Fibroblast of lung (primary cell): ENCODE measurements around the gene TDG. TPM values are rescaled to one million over a fixed set of nuclear protein-coding genes. Genes with fewer than 3 reads are reported as not detected.

Experiments used
- DNase-seq, 2 donors: peaks; one replicate each; pipeline versions ENCODE4 v3.0.0 to v3.0.0-alpha.2; 2010; ENCODE audit warnings: low read depth in 2 of 2
- H2AFZ ChIP-seq: 2 replicates; pipeline ENCODE4 v1.5.1; 2012; ENCODE audit warnings: low read length, control low read depth, inconsistent platforms
- H3K27ac ChIP-seq: 2 replicates; pipeline ENCODE4 v1.5.1; 2011; ENCODE audit warnings: low read length, control low read depth; ENCODE audit not compliant: insufficient read depth
- H3K27me3 ChIP-seq: 2 replicates; pipeline ENCODE4 v1.5.1; 2011; ENCODE audit warnings: mild to moderate bottlenecking, low read length; ENCODE audit not compliant: control insufficient read depth, insufficient read depth
- H3K36me3 ChIP-seq: 2 replicates; pipeline ENCODE4 v1.5.1; 2011; ENCODE audit warnings: low read length; ENCODE audit not compliant: control insufficient read depth, insufficient read depth
- H3K4me1 ChIP-seq: 2 replicates; pipeline ENCODE4 v1.5.1; 2011; ENCODE audit warnings: low read length; ENCODE audit not compliant: control insufficient read depth, insufficient read depth; ENCODE audit errors: extremely low read depth
- H3K4me2 ChIP-seq: 2 replicates; pipeline ENCODE4 v1.5.1; 2011; ENCODE audit warnings: low read length, control low read depth; ENCODE audit not compliant: insufficient read depth; ENCODE audit errors: extremely low read depth
- H3K4me3 ChIP-seq, 4 experiments: fragments of 200-600 bp in 1 of 4; sonication (generic) in 1 of 4; replicated peaks in 1 of 4; 2 replicates each; pipeline ENCODE4 v1.5.1; 2011 to 2016; ENCODE audit warnings: low read length in 4 of 4, low read depth in 3 of 4, mild to moderate bottlenecking in 3 of 4, control low read depth in 2 of 4, inconsistent platforms in 1 of 4, mixed read lengths in 1 of 4; ENCODE audit not compliant: insufficient read depth in 1 of 4; ENCODE audit errors: control extremely low read depth in 1 of 4
- H3K79me2 ChIP-seq: 2 replicates; pipeline ENCODE4 v1.5.1; 2012; ENCODE audit warnings: mild to moderate bottlenecking, low read length, inconsistent platforms; ENCODE audit not compliant: control insufficient read depth, insufficient read depth
- H3K9ac ChIP-seq: 2 replicates; pipeline ENCODE4 v1.5.1; 2011; ENCODE audit warnings: mild to moderate bottlenecking, low read length, control low read depth; ENCODE audit not compliant: insufficient read depth
- H3K9me3 ChIP-seq: 2 replicates; pipeline ENCODE4 v1.5.1; 2012; ENCODE audit warnings: low read depth, low read length; ENCODE audit not compliant: control insufficient read depth, insufficient read depth
- H4K20me1 ChIP-seq: 2 replicates; pipeline ENCODE4 v1.5.1; 2011; ENCODE audit warnings: low read length; ENCODE audit not compliant: control insufficient read depth, insufficient read depth; ENCODE audit errors: extremely low read depth
- CTCF ChIP-seq, 2 donors: IDR thresholded peaks in 1 of 2; conservative IDR thresholded peaks in 1 of 2; 1 replicate in 1 of 2; 2 replicates in 1 of 2; pipeline ENCODE4 v1.5.1; 2011 to 2012; ENCODE audit warnings: low read length in 2 of 2, control low read depth in 1 of 2, inconsistent platforms in 1 of 2, low read depth in 1 of 2, mild to moderate bottlenecking in 1 of 2
- EZH2 ChIP-seq: IDR thresholded peaks from 2 replicates; pipeline ENCODE4 v1.5.1; 2012; ENCODE audit warnings: low read length, control low read depth, mild to moderate bottlenecking; ENCODE audit errors: missing control alignments
- polyA plus RNA-seq, 2 donors: library from polyadenylated mRNA; depleted of rRNA in 1 of 2; stranded (reverse) in 1 of 2; unstranded in 1 of 2; fragments of >200 nt; gene quantifications; 2 replicates each; pipeline ENCODE4 v1.2.1, GENCODE V29; 2011 to 2012; ENCODE audit warnings: missing spikeins in 1 of 2
- total RNA-seq: library from RNA; depleted of rRNA; stranded (reverse); fragments of >200 nt; gene quantifications from 2 replicates; pipeline ENCODE4 v1.2.1, GENCODE V29; 2014

TDG gene
- total and polyA plus RNA-seq, 2 donors (not counting 1 experiment from before 2014, with no cell fraction given), result 18.8 to 19.4 TPM

GRCh38 chr12:103955811-103956508, 9.7 kb upstream of the TDG start:
- H3K4me3 ChIP-seq, result peak overlapping the region; percentile 89 to 94 (median 90)
- H4K20me1 ChIP-seq, result no peaks in the 10 kb centered on the region
- H3K4me1 ChIP-seq, result peaks cover 3% of the 10 kb centered on the region
- H3K27ac ChIP-seq, result peak overlapping the region; percentile 93
- no peaks in the 10 kb centered on the region for H3K27me3 ChIP-seq
- H3K9ac ChIP-seq, result peak overlapping the region; percentile 84
- peaks cover 25% of the 10 kb centered on the region for H3K79me2 ChIP-seq
- DNase-seq, result peak in 1 of 2 donors; percentile 70
- peak overlapping the region; percentile 96 for H2AFZ ChIP-seq
- peak overlapping the region; percentile 100 for H3K4me2 ChIP-seq
- peaks cover 6% of the 10 kb centered on the region for H3K36me3 ChIP-seq
- no peaks in the 10 kb centered on the region for H3K9me3 ChIP-seq
- no peak for TF ChIP-seq CTCF (conservative IDR thresholded peaks at IDR 0.05 in 1 of 2, IDR thresholded peaks at IDR 0.05 in 1 of 2; ENCODE audit: low read depth in 1 of 2, low read length in 2 of 2)
- no peak for TF ChIP-seq EZH2

- peaks cover 3% of the 10 kb centered on the region for H3K4me1 ChIP-seq
- H3K4me2 ChIP-seq, result peak overlapping the region; percentile 100
- H3K79me2 ChIP-seq, result peaks cover 25% of the 10 kb centered on the region
- no peaks in the 10 kb centered on the region for H3K9me3 ChIP-seq
- peak overlapping the region; percentile 84 for H3K9ac ChIP-seq
- H4K20me1 ChIP-seq, result no peaks in the 10 kb centered on the region
- H3K36me3 ChIP-seq, result peaks cover 6% of the 10 kb centered on the region
- H3K27ac ChIP-seq, result peak overlapping the region; percentile 93
- TF ChIP-seq CTCF (conservative IDR thresholded peaks at IDR 0.05 in 1 of 2, IDR thresholded peaks at IDR 0.05 in 1 of 2; ENCODE audit: low read depth in 1 of 2, low read length in 2 of 2), result no peak
- H3K27me3 ChIP-seq, result no peaks in the 10 kb centered on the region
- no peak for DNase-seq
- peak overlapping the region; percentile 89 to 94 (median 90) for H3K4me3 ChIP-seq
- peak overlapping the region; percentile 96 for H2AFZ ChIP-seq
Measured at GRCh38 chr12:103956509-103957027, 9.1 kb upstream of the TDG start.

- H3K27me3 ChIP-seq, result no peaks in the 10 kb centered on the region
- no peak overlapping the region for H2AFZ ChIP-seq
- TF ChIP-seq EZH2 (no peak), CTCF (conservative IDR thresholded peaks at IDR 0.05 in 1 of 2, IDR thresholded peaks at IDR 0.05 in 1 of 2; ENCODE audit: low read depth in 1 of 2, low read length in 2 of 2) (no peak)
- H3K4me3 ChIP-seq, result peak overlapping the region in 1 of 4 experiments; percentile 89
- H3K9me3 ChIP-seq, result no peaks in the 10 kb centered on the region
- peaks cover 6% of the 10 kb centered on the region for H3K36me3 ChIP-seq
- no peaks in the 10 kb centered on the region for H4K20me1 ChIP-seq
- H3K9ac ChIP-seq, result no peak overlapping the region
- peak overlapping the region; percentile 100 for H3K4me2 ChIP-seq
- H3K79me2 ChIP-seq, result peaks cover 25% of the 10 kb centered on the region
- H3K4me1 ChIP-seq, result peaks cover 3% of the 10 kb centered on the region
- peak overlapping the region; percentile 93 for H3K27ac ChIP-seq
- no peak for DNase-seq
Measured at GRCh38 chr12:103957865-103958388, 7.7 kb upstream of the TDG start.
